Nephron progenitor cell (in vitro differentiated cells): Measurements from ENCODE around the gene TESK1.

Experiments used
- DNase-seq: peaks from one replicate; pipeline ENCODE4 v3.0.0; 2021
- H3K27ac Mint-ChIP-seq: 2 replicates; pipeline ENCODE4 v1.8.0; 2021; ENCODE audit warnings: mild to moderate bottlenecking, moderate library complexity, mixed read lengths
- H3K27me3 Mint-ChIP-seq: 2 replicates; pipeline ENCODE4 v1.8.0; 2021; ENCODE audit warnings: mild to moderate bottlenecking, low read depth, mixed read lengths; ENCODE audit not compliant: poor library complexity
- H3K36me3 Mint-ChIP-seq: 2 replicates; pipeline ENCODE4 v1.8.0; 2021; ENCODE audit warnings: low read depth, mixed read lengths
- H3K4me1 Mint-ChIP-seq: 2 replicates; pipeline ENCODE4 v1.8.0; 2021; ENCODE audit warnings: mixed read lengths
- H3K4me3 Mint-ChIP-seq: 2 replicates; pipeline ENCODE4 v1.8.0; 2021; ENCODE audit warnings: mild to moderate bottlenecking, moderate library complexity, mixed read lengths
- H3K9me3 Mint-ChIP-seq: 2 replicates; pipeline ENCODE4 v1.8.0; 2021; ENCODE audit warnings: mild to moderate bottlenecking, moderate library complexity, mixed read lengths
- TF ChIP-seq, protein P1 (sequence below): fragments of 200-600 bp; sonication (generic); IDR thresholded peaks from 2 replicates; pipeline ENCODE4 v1.5.0; 2021; ENCODE audit warnings: antibody characterized with exemption

The TESK1 gene

DNA sequence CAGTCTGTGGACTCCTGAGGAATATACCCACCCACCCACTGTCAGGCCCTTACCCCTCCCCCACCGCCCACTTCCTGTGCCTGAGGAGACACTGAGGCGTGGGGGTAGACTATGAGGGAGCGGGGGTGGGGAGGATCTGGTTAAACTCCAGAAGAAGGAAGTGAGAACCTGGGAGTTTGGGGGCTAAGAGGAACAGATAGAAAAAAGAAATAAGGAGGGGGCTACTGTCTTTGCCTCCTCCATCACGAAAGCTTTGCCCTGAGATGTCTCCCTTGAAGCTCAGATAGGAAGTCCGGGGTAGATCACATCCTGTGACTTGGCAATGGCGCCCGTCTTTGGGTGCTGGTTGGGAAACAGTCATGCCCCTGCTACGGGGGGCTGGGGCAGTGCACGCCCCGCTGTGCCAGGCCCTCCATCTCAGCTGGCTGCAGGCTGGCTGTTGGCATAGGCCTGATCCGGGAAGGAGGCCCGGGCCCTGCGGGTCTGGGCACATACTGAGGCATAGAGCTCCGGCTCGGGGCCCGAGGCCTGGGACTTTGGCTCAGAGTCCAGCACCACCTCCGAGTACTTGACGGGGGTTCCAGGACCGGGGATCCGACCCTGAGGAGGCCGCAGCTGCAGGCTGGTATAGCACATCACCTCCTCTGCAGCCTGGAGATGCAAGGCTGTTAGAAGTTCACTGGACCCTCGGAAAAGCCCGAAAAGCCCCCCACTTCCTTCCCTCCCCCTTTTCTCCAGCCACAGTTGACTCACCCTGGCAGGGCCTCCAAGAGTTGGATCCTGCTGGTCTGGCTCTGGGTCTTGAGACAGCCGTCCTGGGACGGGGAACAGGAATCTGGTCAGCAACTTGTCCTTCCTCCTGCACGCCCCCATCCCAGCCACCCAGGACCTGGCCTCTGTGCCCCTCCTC lies 44.6 kb downstream of the TESK1 start:
- Mint-ChIP-seq H3K27me3 (peaks cover 9% of the 10 kb centered on the region), H3K9me3 (no peaks in the 10 kb centered on the region), H3K4me3 (no peak overlapping the region), H3K4me1 (peaks cover 36% of the 10 kb centered on the region), H3K27ac (no peak overlapping the region), H3K36me3 (no peaks in the 10 kb centered on the region)
- TF ChIP-seq, protein P1, sequence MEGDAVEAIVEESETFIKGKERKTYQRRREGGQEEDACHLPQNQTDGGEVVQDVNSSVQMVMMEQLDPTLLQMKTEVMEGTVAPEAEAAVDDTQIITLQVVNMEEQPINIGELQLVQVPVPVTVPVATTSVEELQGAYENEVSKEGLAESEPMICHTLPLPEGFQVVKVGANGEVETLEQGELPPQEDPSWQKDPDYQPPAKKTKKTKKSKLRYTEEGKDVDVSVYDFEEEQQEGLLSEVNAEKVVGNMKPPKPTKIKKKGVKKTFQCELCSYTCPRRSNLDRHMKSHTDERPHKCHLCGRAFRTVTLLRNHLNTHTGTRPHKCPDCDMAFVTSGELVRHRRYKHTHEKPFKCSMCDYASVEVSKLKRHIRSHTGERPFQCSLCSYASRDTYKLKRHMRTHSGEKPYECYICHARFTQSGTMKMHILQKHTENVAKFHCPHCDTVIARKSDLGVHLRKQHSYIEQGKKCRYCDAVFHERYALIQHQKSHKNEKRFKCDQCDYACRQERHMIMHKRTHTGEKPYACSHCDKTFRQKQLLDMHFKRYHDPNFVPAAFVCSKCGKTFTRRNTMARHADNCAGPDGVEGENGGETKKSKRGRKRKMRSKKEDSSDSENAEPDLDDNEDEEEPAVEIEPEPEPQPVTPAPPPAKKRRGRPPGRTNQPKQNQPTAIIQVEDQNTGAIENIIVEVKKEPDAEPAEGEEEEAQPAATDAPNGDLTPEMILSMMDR: no peak
- no peak for DNase-seq

DNA sequence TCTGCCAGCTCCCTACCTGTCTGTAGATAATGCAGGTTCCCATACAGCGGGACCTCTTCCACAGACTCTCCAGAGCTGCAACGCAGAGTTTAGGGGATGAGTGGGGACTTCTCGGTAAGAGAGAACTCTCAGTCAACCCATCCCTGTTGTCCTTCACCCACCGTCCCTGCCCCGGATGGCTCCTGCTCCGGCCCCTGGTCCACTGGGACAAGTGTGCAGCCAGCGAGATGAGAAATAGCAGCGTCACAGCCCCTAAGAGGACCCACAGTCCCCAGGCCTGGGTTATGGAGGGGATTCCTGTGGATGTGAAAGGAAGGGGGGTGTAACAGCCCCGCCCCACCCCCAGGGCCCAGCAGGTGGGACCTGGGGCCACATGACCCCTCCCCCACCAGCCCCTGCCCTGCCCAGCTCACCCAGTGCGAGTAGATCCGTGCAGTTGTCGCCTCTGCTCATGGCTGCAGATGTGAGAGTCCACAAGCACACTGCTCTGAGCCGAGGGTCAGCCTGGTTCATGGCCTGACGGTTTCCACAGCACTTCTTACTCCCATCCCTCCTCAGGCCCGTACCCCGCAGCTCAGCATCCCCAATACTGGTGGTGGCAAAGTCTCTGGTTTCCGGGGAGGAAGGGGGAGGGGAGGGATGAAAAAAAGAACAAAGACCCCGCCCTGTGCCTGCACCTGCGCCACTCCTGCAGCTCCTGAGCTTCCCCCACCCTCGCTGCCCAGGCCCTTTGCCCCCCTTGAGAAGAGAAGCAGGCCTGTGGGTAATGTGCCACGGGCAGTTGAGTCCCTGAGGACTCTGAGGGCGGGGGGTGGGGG lies 45.5 kb downstream of the TESK1 start, which contains the start of gene SIT1:
Gene SIT1 (minus strand): TSS at position 591 of the 818 bp plus-strand sequence. CDS start 78 bp downstream, at position 513.
- Mint-ChIP-seq H3K4me3 (no peak within 1 kb of the TSS), H3K9me3 (no peaks in the 10 kb centered on the region), H3K4me1 (peaks cover 34% of the 10 kb centered on the region), H3K27ac (no peak within 1 kb of the TSS), H3K27me3 (peaks cover 9% of the 10 kb centered on the region), H3K36me3 (no peaks in the 10 kb centered on the region)
- no peak for DNase-seq
- TF ChIP-seq, protein P1: no peak

DNA sequence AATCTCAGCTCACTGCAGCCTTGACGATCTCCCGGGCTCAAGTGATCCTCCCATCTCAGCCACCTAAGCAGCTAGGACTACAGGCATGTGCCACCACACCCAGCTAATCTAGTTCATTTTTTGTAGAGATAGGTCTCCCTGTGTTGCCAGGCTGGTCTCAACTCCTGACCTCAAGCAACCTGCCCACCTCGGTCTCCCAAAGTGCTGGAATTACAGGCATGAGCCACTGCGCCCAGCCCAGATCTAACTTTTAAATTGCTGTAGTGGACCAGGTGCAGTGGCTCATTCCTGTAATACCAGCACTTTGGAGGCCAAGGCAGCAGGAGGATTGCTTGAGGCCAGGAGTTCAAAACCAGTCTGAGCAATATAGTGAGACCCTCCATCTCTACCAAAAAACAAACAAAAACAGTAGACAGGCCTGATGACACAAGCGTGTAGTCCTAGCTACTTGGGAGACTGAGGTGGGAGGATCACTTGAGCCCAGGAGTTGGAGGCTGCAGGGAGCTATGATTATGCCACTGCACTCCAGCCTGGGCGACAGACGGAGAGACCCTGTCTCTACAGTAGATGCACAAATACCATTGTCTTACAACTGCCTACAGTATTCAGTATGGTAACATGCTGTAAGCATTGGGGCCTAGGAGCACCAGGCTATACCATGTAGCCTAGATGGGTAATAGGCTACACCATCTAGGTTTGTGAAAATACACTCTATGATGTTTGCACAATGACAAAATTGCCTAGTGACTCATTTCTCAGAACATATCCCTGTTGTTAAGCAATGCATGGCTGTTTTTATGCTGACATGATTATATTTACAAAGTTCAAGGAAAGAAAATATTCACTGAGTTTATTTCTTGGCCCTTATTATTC lies 47.1 kb downstream of the TESK1 start:
- Mint-ChIP-seq H3K4me1 (peaks cover 37% of the 10 kb centered on the region), H3K36me3 (no peaks in the 10 kb centered on the region), H3K9me3 (no peaks in the 10 kb centered on the region), H3K4me3 (no peak overlapping the region), H3K27ac (no peak overlapping the region), H3K27me3 (peaks cover 12% of the 10 kb centered on the region)
- no peak for DNase-seq
- TF ChIP-seq, protein P1: no peak

DNA sequence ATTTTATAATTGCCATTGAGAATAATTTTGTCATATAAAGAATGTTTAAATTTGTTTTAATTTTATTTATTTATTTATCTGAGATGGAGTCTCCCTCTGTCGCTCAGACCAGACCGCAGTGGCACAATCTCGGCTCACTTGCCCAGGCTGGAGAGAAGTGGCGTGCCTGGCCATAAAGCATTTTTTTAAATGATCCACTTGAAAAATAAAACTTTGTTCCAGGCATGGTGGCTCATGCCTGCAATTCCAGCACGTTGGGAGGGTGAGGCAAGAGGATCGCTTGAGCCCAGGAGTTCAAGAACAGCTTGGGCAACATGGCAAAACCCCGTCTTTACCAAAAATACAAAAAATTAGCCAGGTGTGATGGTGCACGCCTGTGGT lies 47.8 kb downstream of the TESK1 start:
- Mint-ChIP-seq H3K27me3 (peaks cover 16% of the 10 kb centered on the region), H3K36me3 (no peaks in the 10 kb centered on the region), H3K9me3 (peaks cover 2% of the 10 kb centered on the region), H3K4me3 (no peak overlapping the region), H3K4me1 (peaks cover 34% of the 10 kb centered on the region), H3K27ac (no peak overlapping the region)
- DNase-seq: no peak
- TF ChIP-seq, protein P1: no peak

DNA sequence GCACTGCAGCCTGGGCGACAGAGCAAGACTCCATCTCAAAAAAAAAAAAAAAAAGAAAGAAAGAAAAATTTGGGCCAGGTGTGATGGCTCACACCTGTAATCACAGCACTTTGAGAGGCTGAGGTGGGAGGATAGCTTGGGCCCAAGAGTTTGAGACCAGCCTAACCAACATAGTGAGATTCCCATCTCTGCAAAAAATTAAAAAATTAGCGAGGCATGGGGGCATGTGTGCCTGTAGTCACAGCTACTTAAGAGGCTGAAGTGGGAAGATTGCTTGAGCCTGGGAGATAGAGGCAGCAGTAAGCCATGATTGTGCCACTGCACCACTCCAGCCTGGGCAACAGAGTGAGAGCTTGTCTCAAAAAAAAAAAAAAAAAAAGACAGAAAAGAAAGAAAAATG lies 48.5 kb downstream of the TESK1 start:
- Mint-ChIP-seq H3K4me3 (no peak overlapping the region), H3K36me3 (no peaks in the 10 kb centered on the region)

More for the DNA sequence above, 48.5 kb downstream of the TESK1 start:
- Mint-ChIP-seq H3K9me3 (peaks cover 4% of the 10 kb centered on the region), H3K27me3 (peaks cover 20% of the 10 kb centered on the region), H3K27ac (no peak overlapping the region), H3K4me1 (peaks cover 26% of the 10 kb centered on the region)
- no peak for DNase-seq
- TF ChIP-seq, protein P1: no peak
